HG03432 (cell line): Measurements from ENCODE around the gene CTDSPL.
A peak's percentile ranks its signal among the peaks of the same experiment; 100 is the strongest.

Experiments
- ATAC-seq: cut with Tn5 transposase; IDR thresholded peaks from one replicate; pipeline ENCODE4 v1.9.1; 2021; ENCODE audit warnings: mild to moderate bottlenecking, moderate library complexity; ENCODE audit not compliant: unreplicated experiment

Gene CTDSPL

DNA sequence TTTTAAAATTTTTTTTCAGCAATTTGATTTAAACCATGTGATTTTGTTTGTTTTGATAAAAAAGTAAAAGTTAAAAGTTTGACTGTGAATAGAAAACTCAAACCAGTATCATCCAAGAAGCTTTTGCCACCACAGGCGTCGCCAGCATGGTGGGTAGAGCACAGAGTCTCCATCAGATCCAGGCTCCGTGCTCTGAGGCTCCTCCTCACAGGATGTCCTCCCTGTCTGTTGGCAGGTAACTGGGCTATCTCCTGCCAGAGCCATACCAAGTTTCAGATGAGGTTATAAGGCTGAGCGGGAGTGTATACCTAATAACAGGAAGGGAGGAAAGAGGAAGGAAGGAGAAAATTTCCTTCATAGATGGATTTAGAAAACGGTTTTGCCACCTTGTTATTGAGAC is 28.8 kb downstream of the CTDSPL start:
- no peak for ATAC-seq

DNA sequence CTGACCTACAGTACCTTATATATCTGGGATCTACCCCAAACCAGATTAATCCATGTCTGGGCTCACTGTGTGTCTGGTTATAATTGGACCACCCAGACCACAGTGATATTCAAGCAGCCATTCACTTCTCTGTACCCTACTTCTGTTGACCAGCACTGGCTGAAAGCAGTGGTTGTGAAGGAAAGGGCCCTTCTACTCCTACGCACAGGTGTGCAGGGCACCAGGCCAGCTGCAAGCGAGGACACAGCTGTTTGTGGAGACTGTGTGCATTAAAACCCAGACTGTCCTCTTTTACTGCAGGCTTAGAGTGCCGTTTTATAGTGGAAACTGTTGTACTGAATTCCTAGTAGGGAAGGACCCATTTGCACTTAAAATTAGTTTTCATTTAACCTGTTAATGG is 29.5 kb downstream of the CTDSPL start:
- no peak for ATAC-seq

DNA sequence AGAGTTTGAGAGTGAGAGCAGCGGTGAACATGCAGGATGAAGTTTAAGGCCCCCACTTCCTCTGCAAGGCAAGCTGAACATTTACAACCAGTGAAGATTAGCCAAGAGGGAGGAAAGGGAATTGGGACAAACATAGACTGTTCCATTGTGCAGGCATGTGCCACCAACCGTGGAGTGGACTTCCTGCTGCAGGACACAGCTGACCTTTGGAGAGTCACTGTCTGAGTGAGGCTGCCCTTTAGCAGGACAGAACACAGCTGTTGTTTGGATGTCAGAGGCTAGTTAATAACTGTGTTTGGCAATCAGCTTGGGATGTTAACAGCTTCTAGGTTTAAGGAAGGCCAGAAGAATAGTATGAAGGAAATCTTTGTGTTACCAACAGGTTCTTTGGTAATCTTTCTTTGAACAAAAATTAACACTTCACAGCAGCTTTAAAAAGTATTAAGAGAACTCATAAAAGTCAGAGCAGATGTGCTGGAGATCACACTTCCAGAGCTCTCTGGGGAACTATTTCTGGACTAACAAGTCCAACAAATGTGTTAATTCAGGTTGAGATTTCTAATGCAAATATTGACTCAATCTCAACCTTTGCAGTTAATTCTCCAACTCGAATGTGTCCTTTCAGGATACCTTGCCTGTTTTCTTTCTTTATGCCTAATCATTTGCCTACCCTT is 31.4 kb downstream of the CTDSPL start:
- ATAC-seq: no peak

DNA sequence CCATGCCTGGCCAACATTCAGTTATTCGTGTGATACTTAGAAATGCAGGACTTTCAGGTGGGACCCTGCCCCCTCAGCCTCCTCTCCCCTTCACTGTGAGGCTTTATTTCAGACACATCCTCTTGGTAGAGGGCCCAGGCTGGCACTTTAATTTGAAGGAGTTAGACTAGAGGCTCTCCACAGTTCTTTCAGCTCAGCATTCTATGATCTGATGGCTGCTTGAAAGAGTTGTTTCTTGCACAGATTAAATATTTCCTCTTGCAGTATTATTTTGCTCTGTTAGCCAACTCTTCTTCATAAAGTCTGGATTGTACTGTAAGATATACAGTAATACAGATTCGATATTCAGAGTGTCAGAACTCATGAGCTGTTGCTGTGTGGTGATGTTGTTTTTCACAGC is 35.1 kb downstream of the CTDSPL start:
- no peak for ATAC-seq

DNA sequence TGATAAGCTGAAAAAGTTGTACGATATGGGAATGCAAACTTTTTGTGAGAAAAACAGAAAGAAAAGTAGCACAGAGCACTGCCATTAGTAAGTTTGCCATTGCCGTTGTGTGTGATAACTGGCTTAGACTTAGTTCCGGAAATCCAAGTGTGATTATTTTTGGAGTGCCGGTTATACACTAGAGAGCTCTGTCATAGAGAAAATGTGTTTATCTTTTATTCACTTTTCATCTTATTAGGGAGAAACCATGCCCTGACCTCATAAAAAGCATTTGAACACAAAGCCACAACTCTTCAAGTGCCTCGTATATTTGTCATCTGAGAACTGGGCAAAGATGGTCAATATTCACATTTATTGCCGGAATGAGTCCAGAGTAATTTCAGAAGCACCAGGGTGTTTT is 36.1 kb downstream of the CTDSPL start:
- ATAC-seq: no peak

DNA sequence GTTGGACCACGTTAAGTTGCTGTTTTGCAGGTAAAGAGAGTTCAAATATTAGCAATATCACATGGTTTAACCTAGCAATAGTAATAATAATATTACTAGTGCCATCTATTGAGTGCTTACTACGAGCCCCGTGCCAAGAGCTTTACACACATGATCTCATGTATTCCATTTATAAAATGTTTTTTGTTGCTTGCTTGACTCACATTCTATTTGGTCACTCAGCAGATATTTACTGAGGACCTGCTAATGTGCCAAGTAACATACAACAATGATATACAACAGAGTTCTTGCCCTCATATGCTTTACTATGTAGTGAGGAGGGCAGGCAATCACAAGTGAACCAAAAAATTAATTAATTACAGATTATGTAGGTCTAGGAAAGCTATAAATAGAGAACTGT is 36.7 kb downstream of the CTDSPL start:
- ATAC-seq: no peak

GRCh38 chr3:37899101-37899707 is 37.5 kb downstream of the CTDSPL start:
- ATAC-seq: peak; percentile 80

GRCh38 chr3:37899711-37900306 is 38.1 kb downstream of the CTDSPL start:
- no peak for ATAC-seq

DNA sequence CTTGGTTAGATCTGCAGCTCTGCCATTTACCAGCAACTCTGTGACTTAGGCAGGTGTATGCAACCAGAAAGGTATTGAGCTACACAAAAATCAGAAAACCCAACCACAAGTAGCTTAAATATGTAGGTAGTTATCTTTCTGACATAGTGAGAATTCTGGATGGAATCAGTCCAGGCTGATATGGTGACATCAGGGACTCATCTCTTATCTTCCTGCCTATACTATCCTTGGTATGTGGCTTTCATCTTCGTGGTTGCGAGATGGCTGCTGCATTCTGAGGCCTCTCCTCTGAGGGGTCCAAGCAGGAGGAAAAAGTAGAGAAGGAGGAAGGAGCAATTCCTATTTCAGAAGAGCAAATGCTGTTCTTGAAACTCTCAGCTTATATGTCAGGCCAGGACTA is 40.0 kb downstream of the CTDSPL start:
- no peak for ATAC-seq

GRCh38 chr3:37902674-37903073 is 41.0 kb downstream of the CTDSPL start:
- ATAC-seq: no peak

- no peak for ATAC-seq
Observed at GRCh38 chr3:37903320-37903719, 41.6 kb downstream of the CTDSPL start.

DNA sequence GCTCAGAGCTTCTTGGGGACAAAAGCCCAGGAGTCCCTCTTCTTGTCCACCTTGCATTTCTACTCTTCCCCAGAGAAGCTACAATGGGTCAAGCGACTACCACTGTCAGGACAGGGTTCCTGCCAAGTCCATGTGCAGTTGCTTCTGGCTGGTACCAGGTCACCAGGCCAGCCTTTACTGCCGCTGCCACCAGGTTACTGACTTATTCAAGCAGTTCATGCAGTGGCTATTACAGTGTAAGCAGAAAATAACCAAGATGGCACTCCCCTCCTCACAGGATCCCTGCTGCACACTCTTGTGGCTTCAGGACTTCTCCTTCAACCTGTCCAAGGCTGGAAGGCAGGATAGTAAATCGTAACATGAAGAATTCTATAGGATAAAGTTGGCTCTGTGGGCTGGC is 42.1 kb downstream of the CTDSPL start:
- ATAC-seq: no peak

- no peak for ATAC-seq
Observed at GRCh38 chr3:37904601-37905000, 42.9 kb downstream of the CTDSPL start.

- no peak for ATAC-seq
Observed at GRCh38 chr3:37905346-37905745, 43.7 kb downstream of the CTDSPL start.

DNA sequence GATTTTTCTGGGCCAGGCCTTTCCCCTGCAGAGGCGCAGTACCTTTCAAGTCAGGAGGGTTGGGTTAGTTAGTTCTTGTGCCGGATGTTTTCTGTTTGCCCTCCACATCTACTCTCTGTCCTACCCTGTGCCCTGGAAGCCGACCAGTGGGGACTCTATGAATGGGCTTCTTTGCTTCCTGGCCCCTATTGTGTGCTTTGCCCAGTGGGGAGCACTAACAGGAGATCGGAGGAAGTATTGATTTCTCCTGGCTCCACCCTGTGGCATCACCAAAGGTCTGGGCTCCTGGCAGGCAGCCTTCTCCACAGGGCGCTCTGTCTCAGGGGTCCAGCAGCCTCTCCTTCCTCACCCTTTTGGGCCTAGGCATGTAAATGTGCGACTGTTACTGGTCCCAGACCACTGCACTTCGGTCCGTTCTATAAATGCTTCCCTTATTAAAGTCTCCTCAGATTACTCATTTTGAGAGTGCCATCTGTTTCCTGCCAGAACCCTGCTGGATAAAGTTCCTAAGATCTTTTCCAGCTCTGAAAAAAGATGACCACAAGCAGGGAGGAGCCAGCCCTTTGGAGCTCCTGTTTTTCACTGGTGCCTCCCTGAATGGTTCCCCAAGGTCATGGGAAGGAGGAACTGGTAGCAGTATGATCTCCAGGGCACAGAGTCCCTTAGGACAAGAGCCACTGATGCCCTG is 44.5 kb downstream of the CTDSPL start:
- no peak for ATAC-seq

- peak; percentile 38 for ATAC-seq
Observed at GRCh38 chr3:37906734-37907282, 45.1 kb downstream of the CTDSPL start.

DNA sequence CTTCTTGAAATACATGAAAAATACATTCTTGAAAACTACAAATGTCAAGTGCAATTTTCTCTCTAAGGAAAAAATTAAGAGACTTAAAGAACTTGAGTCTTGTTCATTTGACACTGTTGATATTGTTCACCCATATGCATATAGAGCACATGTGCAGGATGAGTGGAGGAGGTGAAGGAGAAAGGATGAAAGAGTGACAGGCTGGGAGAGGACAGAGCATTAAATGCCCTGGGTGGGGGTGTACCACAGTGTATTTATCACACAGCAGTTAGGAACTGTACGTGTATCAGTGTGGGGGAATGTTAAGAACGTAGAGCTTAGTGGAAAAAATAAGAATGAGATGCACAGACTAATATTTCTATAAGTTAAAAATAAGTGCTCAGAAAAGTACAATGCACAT is 45.7 kb downstream of the CTDSPL start:
- no peak for ATAC-seq

- peak; percentile 94 for ATAC-seq
Observed at GRCh38 chr3:37907906-37908305, 46.2 kb downstream of the CTDSPL start.

- no peak for ATAC-seq
Observed at GRCh38 chr3:37909067-37909911, 47.6 kb downstream of the CTDSPL start.

DNA sequence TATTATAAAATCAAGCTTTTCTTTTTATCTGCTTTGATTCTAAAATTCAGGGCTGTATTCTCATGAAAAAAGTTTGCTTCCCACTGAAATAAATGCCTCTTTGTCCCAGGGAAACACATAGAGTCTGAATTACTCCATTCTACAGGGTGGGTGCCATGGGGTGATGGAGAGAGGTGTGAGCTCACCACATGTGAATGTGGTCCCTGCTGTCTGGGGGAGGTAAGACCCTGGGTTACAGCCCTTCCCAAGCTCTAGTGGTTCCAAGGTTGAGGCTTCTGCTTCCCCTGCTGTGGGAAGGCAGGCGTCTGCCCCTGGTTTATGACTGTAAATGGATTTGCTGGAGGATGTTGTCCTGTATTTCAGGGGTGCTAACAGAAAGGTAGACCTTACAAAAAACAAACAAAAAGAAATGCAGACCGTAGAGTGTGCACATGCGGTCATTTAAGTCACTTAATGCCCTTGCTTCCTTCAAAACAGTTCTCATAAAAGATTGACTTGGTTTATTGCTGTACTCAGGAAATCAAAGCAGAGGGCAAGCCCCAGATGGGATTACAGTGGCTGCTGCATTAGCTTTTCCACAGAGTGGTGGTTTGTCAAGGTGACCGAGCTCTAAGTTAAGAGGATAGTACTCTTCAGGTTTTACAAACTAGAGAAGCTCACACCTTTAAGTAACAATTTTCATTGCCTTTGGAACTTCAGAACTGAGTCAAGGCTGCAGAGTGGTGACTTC is 49.2 kb downstream of the CTDSPL start:
- no peak for ATAC-seq
